ENCODE data around the gene IL17RC.

The IL17RC gene

DNA sequence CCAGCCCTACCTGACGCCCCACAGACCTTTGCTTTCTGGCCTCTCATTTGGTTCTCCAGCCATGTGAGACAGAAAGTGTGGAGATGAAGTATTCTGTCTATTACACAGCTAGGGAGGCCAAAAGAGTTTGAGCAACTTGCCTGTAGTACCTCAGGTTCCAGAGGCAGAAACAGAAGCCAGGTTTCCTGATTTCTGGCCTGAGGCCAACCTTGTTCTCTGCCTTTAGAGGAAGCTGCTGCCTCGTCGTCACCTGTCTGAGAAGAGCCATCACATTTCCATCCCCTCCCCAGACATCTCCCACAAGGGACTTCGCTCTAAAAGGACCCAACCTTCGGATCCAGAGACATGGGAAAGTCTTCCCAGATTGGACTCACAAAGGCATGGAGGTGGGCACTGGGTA, 10.4 kb upstream of the IL17RC start:
- no peaks in the 10 kb centered on the region for H3K9me2 ChIP-seq (replicated peaks; ENCODE audit: insufficient read depth, low read length)
- H2AFZ ChIP-seq (ENCODE audit: low read length), result no peak overlapping the region
- H3F3A ChIP-seq (ENCODE audit: insufficient read depth, low read length), result no peaks in the 10 kb centered on the region
- no peaks in the 10 kb centered on the region for H4K20me1 ChIP-seq (ENCODE audit: insufficient read depth, low read length)
- no peaks in the 10 kb centered on the region for H3K27me3 ChIP-seq (replicated peaks; ENCODE audit: insufficient read depth, low read length)
- TF ChIP-seq EZH2phosphoT487 (IDR thresholded peaks at IDR 0.05; ENCODE audit: low read length) (no peak), EZH2 (optimal IDR thresholded peaks at IDR 0.05; ENCODE audit: low read depth, low read length) (no peak)
- TF ChIP-seq, protein P1, sequence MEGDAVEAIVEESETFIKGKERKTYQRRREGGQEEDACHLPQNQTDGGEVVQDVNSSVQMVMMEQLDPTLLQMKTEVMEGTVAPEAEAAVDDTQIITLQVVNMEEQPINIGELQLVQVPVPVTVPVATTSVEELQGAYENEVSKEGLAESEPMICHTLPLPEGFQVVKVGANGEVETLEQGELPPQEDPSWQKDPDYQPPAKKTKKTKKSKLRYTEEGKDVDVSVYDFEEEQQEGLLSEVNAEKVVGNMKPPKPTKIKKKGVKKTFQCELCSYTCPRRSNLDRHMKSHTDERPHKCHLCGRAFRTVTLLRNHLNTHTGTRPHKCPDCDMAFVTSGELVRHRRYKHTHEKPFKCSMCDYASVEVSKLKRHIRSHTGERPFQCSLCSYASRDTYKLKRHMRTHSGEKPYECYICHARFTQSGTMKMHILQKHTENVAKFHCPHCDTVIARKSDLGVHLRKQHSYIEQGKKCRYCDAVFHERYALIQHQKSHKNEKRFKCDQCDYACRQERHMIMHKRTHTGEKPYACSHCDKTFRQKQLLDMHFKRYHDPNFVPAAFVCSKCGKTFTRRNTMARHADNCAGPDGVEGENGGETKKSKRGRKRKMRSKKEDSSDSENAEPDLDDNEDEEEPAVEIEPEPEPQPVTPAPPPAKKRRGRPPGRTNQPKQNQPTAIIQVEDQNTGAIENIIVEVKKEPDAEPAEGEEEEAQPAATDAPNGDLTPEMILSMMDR (IDR thresholded peaks at IDR 0.05; ENCODE audit: low read length), result no peak
- H3K4me1 ChIP-seq (ENCODE audit: low read length), result no peaks in the 10 kb centered on the region
- no peak for DNase-seq
- H3K9ac ChIP-seq (ENCODE audit: low read length), result no peak overlapping the region
- no peak overlapping the region for H3K4me3 ChIP-seq (ENCODE audit: low read length)
- H3K9me3 ChIP-seq (replicated peaks; ENCODE audit: insufficient read depth, low read length), result no peaks in the 10 kb centered on the region
- H3K4me2 ChIP-seq (ENCODE audit: low read depth, low read length), result no peak overlapping the region
- no peaks in the 10 kb centered on the region for H3K79me2 ChIP-seq (ENCODE audit: low read length)
- H3K36me3 ChIP-seq (replicated peaks; ENCODE audit: insufficient read depth, low read length), result no peaks in the 10 kb centered on the region
- H3K27ac ChIP-seq (ENCODE audit: low read length), result no peak overlapping the region

DNA sequence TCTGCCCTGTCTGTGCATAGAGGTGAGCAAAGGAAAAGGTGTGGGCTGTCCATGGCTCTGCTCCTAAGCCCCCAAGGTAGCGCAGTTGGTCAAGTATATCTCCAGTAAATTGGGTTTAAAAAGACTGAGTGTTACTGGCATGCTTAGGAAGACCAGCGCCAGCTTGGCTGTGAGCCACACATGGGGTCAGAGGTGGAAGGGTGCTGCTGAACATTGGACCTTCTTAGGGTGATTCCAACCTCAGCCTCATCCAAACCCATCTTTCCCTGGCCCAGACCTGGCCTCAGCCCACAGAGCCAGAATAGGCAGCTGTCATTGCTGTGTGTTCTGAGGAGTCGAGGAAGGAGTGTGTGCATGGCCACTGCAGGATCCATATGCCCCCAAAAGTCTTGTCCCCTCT, 8.6 kb upstream of the IL17RC start:
- no peak overlapping the region for H3K9ac ChIP-seq (ENCODE audit: low read length)
- H2AFZ ChIP-seq (ENCODE audit: low read length), result no peak overlapping the region
- no peak overlapping the region for H3K4me2 ChIP-seq (ENCODE audit: low read depth, low read length)
- no peak for TF ChIP-seq EZH2 (optimal IDR thresholded peaks at IDR 0.05; ENCODE audit: low read depth, low read length)
- H3K9me3 ChIP-seq (replicated peaks; ENCODE audit: insufficient read depth, low read length), result no peaks in the 10 kb centered on the region
- H3K27me3 ChIP-seq (replicated peaks; ENCODE audit: insufficient read depth, low read length), result no peaks in the 10 kb centered on the region
- H4K20me1 ChIP-seq (ENCODE audit: insufficient read depth, low read length), result no peaks in the 10 kb centered on the region
- H3K27ac ChIP-seq (ENCODE audit: low read length), result no peak overlapping the region
- H3F3A ChIP-seq (ENCODE audit: insufficient read depth, low read length), result no peaks in the 10 kb centered on the region
- no peaks in the 10 kb centered on the region for H3K36me3 ChIP-seq (replicated peaks; ENCODE audit: insufficient read depth, low read length)
- no peaks in the 10 kb centered on the region for H3K9me2 ChIP-seq (replicated peaks; ENCODE audit: insufficient read depth, low read length)
- DNase-seq, result no peak
- H3K4me1 ChIP-seq (ENCODE audit: low read length), result no peaks in the 10 kb centered on the region
- H3K79me2 ChIP-seq (ENCODE audit: low read length), result no peaks in the 10 kb centered on the region
- no peak overlapping the region for H3K4me3 ChIP-seq (ENCODE audit: low read length)

DNA sequence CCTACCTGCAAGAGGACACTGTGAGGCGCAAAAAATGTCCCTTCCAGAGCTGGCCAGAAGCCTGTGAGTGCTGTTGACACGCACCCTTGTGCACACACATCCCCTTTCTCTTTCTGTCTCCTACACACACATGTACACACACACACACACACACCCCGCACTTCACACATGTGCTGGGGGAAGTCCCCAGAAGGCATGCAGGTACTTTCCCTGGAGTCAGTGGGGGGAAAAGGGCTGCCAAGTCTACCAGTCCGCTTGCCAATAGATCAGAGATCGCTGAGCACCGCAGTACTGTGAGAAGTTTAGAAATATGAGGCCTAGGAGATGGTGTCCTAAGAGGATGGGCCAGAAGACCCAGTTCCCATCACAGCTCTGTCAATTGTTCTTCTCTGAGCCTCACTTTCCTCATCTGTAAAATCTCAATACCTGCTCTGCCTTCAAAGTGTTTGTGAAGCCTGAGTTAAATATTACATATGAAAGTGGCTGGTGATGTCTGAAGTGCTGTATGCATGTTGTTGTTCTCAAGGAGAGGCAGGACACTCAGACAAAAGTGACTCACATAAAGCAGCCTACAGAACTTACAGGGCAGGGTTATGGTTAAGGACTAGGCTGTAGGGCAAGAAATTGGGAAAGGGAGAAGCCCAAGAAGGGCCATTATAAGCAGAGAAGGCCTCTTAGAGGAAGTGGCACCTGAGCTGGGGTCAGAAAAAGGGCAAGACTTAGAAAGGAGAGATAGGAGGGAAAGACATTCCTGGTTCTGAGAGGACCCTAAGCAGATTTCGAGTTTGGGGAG, 7.5 kb upstream of the IL17RC start:
- Histone ChIP-seq H3K4me1 (ENCODE audit: low read length) (no peaks in the 10 kb centered on the region), H3K9me3 (replicated peaks; ENCODE audit: insufficient read depth, low read length) (no peaks in the 10 kb centered on the region), H2AFZ (ENCODE audit: low read length) (no peak overlapping the region), H3K36me3 (replicated peaks; ENCODE audit: insufficient read depth, low read length) (no peaks in the 10 kb centered on the region), H3K9me2 (replicated peaks; ENCODE audit: insufficient read depth, low read length) (no peaks in the 10 kb centered on the region), H3F3A (ENCODE audit: insufficient read depth, low read length) (no peaks in the 10 kb centered on the region), H4K20me1 (ENCODE audit: insufficient read depth, low read length) (no peaks in the 10 kb centered on the region), H3K4me2 (ENCODE audit: low read depth, low read length) (no peak overlapping the region), H3K27me3 (replicated peaks; ENCODE audit: insufficient read depth, low read length) (no peaks in the 10 kb centered on the region), H3K4me3 (ENCODE audit: low read length) (no peak overlapping the region), H3K79me2 (ENCODE audit: low read length) (no peaks in the 10 kb centered on the region), H3K27ac (ENCODE audit: low read length) (no peak overlapping the region), H3K9ac (ENCODE audit: low read length) (no peak overlapping the region)
- DNase-seq, result no peak
- TF ChIP-seq EZH2 (optimal IDR thresholded peaks at IDR 0.05; ENCODE audit: low read depth, low read length) (no peak), EZH2phosphoT487 (IDR thresholded peaks at IDR 0.05; ENCODE audit: low read length) (no peak)
- TF ChIP-seq, protein P1 (IDR thresholded peaks at IDR 0.05; ENCODE audit: low read length), result no peak

DNA sequence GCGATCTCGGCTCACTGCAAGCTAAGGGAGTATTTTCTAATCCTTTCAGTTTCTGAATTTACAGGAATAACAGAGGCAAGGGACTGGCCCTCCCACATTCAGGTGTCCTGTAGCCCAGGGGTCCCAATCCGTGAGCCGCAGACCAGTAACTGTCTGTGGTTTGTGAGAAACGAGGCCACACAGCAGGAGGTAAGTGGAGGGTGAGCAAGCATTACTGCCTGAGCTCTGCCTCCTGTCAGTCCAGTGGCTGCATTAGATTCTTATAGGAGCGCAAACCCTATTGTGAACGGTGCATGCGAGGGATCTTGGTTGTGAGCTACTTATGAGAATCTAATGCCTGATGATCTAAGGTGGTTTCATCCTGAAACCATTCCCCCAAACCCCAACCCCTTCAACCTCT, 5.0 kb upstream of the IL17RC start:
- H3K9me2 ChIP-seq (replicated peaks; ENCODE audit: insufficient read depth, low read length), result no peaks in the 10 kb centered on the region
- H2AFZ ChIP-seq (ENCODE audit: low read length), result no peak overlapping the region
- peaks cover 5% of the 10 kb centered on the region; the same call in 1 of the 2 replicates for H3K4me1 ChIP-seq (ENCODE audit: low read length)
- no peak overlapping the region for H3K4me3 ChIP-seq (ENCODE audit: low read length)
- H3K79me2 ChIP-seq (ENCODE audit: low read length), result no peaks in the 10 kb centered on the region
- DNase-seq, result no peak
- no peak overlapping the region for H3K9ac ChIP-seq (ENCODE audit: low read length)
- H3K9me3 ChIP-seq (replicated peaks; ENCODE audit: insufficient read depth, low read length), result no peaks in the 10 kb centered on the region
- no peaks in the 10 kb centered on the region for H3F3A ChIP-seq (ENCODE audit: insufficient read depth, low read length)
- no peaks in the 10 kb centered on the region for H4K20me1 ChIP-seq (ENCODE audit: insufficient read depth, low read length)
- TF ChIP-seq EZH2phosphoT487 (IDR thresholded peaks at IDR 0.05; ENCODE audit: low read length) (no peak), EZH2 (optimal IDR thresholded peaks at IDR 0.05; ENCODE audit: low read depth, low read length) (no peak)
- TF ChIP-seq, protein P1 (IDR thresholded peaks at IDR 0.05; ENCODE audit: low read length), result no peak
- no peak overlapping the region for H3K4me2 ChIP-seq (ENCODE audit: low read depth, low read length)
- no peaks in the 10 kb centered on the region for H3K36me3 ChIP-seq (replicated peaks; ENCODE audit: insufficient read depth, low read length)
- H3K27me3 ChIP-seq (replicated peaks; ENCODE audit: insufficient read depth, low read length), result no peaks in the 10 kb centered on the region
- no peak overlapping the region for H3K27ac ChIP-seq (ENCODE audit: low read length)
